ENCODE results near the gene STXBP5.
"Not testable (repeated sequence)": the region's sequence is repeated elsewhere in the genome, so short reads cannot be mapped to it uniquely, and the experiment has no call there.

STXBP5 gene

DNA sequence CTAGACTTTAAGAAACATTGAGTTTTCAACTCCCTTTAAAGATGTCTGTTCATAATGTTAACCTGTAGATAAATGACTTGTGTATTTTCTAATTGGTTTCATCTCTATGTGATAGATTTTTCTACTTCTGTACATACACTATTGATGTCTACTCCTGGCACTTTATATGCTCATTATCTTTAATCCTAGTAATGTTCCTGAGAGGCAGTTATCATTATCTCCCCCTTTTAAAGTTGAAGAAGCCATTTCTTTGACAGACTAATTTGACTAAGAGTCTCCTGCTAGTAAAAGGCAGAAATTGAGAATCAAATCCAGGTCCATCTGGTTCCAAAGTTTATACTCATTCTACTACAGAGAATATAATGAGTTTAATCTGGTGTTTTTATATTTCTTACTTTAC lies 167.1 kb downstream of the STXBP5 start:
- no peak overlapping the region for H3K9ac ChIP-seq (ENCODE audit: low read length)
- H3K4me1 ChIP-seq (ENCODE audit: control insufficient read depth, low read depth, low read length) = no peaks in the 10 kb centered on the region
- no peaks in the 10 kb centered on the region for H3K27me3 ChIP-seq (ENCODE audit: control insufficient read depth, insufficient read depth, low read length)
- no peaks in the 10 kb centered on the region for H3K36me3 ChIP-seq (ENCODE audit: control insufficient read depth, low read depth, low read length)
- no peak overlapping the region for H3K4me3 ChIP-seq (ENCODE audit: low read length)
- H3K9me3 ChIP-seq (ENCODE audit: control insufficient read depth, low read depth, low read length) = no peaks in the 10 kb centered on the region
- no peak overlapping the region for H3K27ac ChIP-seq (ENCODE audit: low read length)

DNA sequence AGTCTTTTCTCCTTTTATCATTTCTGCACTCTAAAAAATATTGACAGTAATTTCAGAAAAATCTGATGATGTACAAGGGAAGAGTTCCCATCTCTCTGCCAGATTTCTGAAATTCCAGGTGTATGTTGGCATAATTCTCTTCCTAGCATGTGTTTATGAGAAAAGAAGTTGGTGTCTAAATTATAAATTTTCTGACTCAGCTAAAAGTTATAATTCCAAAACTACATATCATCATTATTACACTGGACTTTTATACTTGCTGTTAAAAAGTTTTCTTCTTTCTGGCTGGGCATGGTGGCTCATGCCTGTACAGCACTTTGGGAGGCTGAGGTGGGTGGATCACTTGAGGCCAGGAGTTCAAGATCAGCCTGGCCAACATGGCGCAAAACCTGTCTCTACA lies 168.6 kb downstream of the STXBP5 start:
- Histone ChIP-seq H3K27me3 (ENCODE audit: control insufficient read depth, insufficient read depth, low read length) (no peaks in the 10 kb centered on the region), H3K4me3 (ENCODE audit: low read length) (no peak overlapping the region)

DNA sequence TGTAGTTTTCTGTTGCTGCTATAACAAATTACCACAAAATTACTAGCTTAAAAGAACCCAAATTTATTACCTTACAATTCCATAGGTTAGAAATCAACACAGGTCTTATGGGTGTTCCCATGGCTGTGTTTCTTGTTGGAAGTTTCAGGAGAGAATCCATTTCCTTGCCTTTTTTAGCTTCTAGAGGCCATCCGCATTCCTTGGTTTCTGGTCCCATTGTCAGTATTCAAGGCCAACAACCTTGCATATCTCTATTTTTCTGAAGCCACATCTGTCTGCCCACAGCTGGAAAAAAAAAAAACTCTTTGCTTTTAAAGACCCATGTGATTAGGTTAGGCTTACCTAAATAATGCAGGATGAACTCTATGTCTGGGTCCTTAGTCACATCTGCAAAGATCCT lies 174.6 kb downstream of the STXBP5 start:
- Histone ChIP-seq H3K9ac (ENCODE audit: low read length) (no peak overlapping the region), H3K4me3 (ENCODE audit: low read length) (no peak overlapping the region), H3K9me3 (ENCODE audit: control insufficient read depth, low read depth, low read length) (peaks cover 5% of the 10 kb centered on the region), H3K27me3 (ENCODE audit: control insufficient read depth, insufficient read depth, low read length) (no peaks in the 10 kb centered on the region), H3K4me1 (ENCODE audit: control insufficient read depth, low read depth, low read length) (no peaks in the 10 kb centered on the region), H3K27ac (ENCODE audit: low read length) (no peak overlapping the region), H3K36me3 (ENCODE audit: control insufficient read depth, low read depth, low read length) (no peaks in the 10 kb centered on the region)

More for the DNA sequence above, 168.6 kb downstream of the STXBP5 start:
- Histone ChIP-seq H3K4me1 (ENCODE audit: control insufficient read depth, low read depth, low read length) (no peaks in the 10 kb centered on the region), H3K36me3 (ENCODE audit: control insufficient read depth, low read depth, low read length) (no peaks in the 10 kb centered on the region), H3K9me3 (ENCODE audit: control insufficient read depth, low read depth, low read length) (no peaks in the 10 kb centered on the region), H3K9ac (ENCODE audit: low read length) (no peak overlapping the region), H3K27ac (ENCODE audit: low read length) (no peak overlapping the region)

DNA sequence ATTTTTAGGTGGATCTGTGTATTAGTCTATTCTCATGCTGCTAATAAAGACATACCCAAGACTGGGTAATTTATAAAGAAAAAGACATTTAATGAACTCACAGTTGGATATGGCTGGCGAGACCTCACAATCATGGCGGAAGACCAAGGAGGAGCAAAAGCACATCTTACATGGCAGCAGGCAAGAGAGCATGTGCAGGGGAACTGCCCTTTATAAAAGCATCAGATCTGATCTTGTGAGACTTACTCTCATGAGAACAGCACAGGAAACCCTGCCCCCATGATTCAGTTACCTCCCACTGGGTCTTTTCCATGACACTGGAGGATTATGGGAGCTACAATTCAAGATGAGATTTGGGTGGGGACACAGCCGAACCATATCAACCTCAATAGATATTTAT lies 176.6 kb downstream of the STXBP5 start:
- not testable (repeated sequence) for H3K4me3 ChIP-seq (ENCODE audit: low read length); H3K27me3 ChIP-seq (ENCODE audit: control insufficient read depth, insufficient read depth, low read length); H3K9ac ChIP-seq (ENCODE audit: low read length); H3K36me3 ChIP-seq (ENCODE audit: control insufficient read depth, low read depth, low read length); H3K9me3 ChIP-seq (ENCODE audit: control insufficient read depth, low read depth, low read length); H3K27ac ChIP-seq (ENCODE audit: low read length); H3K4me1 ChIP-seq (ENCODE audit: control insufficient read depth, low read depth, low read length)

DNA sequence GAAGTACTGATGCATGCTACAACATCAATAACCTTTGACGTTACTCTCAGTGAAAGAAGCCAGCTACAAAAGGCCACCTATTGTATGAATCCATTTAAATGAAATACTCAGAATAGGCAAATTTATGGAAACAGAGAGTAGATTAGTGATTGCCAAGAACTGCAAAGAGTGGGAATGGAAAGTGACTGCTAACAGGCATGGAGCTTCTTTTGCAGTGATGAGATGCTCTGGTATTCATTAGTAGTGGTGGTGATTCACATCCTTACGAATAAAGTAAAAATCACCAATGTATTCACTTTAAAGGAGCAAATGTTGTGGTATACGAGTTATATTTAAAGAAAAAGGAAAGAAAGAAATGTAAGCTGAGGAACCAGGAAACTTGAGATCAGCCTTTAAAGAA lies 177.5 kb downstream of the STXBP5 start:
- no peaks in the 10 kb centered on the region for H3K4me1 ChIP-seq (ENCODE audit: control insufficient read depth, low read depth, low read length)
- no peak overlapping the region for H3K27ac ChIP-seq (ENCODE audit: low read length)
- H3K36me3 ChIP-seq (ENCODE audit: control insufficient read depth, low read depth, low read length) = no peaks in the 10 kb centered on the region

DNA sequence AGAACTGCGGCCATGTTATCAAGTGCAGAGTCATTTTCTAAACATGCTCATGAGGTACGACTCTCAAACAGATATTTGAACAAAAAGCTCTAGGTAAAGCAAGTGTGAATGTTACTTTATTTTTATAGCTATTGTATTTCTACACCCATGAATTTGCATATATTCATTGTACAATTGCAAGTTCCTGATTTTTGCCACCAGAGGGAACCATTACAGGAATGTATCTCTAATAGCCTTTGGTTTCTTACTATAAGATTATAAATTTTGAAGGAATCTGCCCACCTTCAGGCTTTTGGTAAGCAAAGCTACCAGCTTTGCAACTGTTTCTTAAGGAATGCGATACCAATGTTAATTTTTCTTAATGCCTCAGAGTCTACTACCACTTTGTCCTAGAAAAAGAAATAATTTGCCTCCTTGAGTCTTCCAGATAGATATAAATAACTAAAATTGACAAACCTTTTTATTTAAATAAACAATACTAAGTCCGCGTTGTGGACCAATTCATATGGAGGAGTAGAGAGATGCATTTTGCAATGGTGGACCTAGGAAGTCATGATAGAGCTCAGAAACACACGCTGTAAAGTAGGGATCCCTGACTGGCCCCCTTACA lies 178.8 kb downstream of the STXBP5 start:
- Histone ChIP-seq H3K27me3 (ENCODE audit: control insufficient read depth, insufficient read depth, low read length) (no peaks in the 10 kb centered on the region), H3K27ac (ENCODE audit: low read length) (no peak overlapping the region), H3K4me1 (ENCODE audit: control insufficient read depth, low read depth, low read length) (no peaks in the 10 kb centered on the region), H3K36me3 (ENCODE audit: control insufficient read depth, low read depth, low read length) (no peaks in the 10 kb centered on the region), H3K4me3 (ENCODE audit: low read length) (no peak overlapping the region), H3K9ac (ENCODE audit: low read length) (no peak overlapping the region), H3K9me3 (ENCODE audit: control insufficient read depth, low read depth, low read length) (peaks cover 5% of the 10 kb centered on the region)

More for the DNA sequence above, 177.5 kb downstream of the STXBP5 start:
- no peak overlapping the region for H3K4me3 ChIP-seq (ENCODE audit: low read length)
- H3K9ac ChIP-seq (ENCODE audit: low read length) = no peak overlapping the region
- no peaks in the 10 kb centered on the region for H3K27me3 ChIP-seq (ENCODE audit: control insufficient read depth, insufficient read depth, low read length)
- peaks cover 5% of the 10 kb centered on the region for H3K9me3 ChIP-seq (ENCODE audit: control insufficient read depth, low read depth, low read length)

DNA sequence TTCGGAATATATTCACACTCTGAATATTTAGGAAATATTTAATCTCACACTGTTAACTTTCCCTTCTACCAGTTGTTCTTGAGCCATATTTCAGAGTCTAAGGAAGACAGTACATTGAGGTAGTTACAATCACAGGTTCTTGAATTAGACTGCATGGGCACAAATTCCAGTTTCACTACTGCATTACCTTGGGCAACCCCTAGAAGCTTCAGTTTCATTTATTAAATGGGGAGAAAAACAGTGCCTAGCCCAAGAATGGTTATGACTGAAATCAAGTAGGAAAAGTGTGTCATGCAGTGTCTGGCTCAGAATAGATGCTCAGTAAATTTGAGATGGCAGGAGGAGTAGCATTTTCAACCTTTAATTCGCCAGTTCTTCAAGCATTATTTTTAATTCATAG lies 179.8 kb downstream of the STXBP5 start:
- H3K9ac ChIP-seq (ENCODE audit: low read length) = no peak overlapping the region
- no peak overlapping the region for H3K4me3 ChIP-seq (ENCODE audit: low read length)
- H3K27me3 ChIP-seq (ENCODE audit: control insufficient read depth, insufficient read depth, low read length) = no peaks in the 10 kb centered on the region
- H3K27ac ChIP-seq (ENCODE audit: low read length) = no peak overlapping the region
- H3K36me3 ChIP-seq (ENCODE audit: control insufficient read depth, low read depth, low read length) = no peaks in the 10 kb centered on the region
- peaks cover 3% of the 10 kb centered on the region for H3K9me3 ChIP-seq (ENCODE audit: control insufficient read depth, low read depth, low read length)
- no peaks in the 10 kb centered on the region for H3K4me1 ChIP-seq (ENCODE audit: control insufficient read depth, low read depth, low read length)

DNA sequence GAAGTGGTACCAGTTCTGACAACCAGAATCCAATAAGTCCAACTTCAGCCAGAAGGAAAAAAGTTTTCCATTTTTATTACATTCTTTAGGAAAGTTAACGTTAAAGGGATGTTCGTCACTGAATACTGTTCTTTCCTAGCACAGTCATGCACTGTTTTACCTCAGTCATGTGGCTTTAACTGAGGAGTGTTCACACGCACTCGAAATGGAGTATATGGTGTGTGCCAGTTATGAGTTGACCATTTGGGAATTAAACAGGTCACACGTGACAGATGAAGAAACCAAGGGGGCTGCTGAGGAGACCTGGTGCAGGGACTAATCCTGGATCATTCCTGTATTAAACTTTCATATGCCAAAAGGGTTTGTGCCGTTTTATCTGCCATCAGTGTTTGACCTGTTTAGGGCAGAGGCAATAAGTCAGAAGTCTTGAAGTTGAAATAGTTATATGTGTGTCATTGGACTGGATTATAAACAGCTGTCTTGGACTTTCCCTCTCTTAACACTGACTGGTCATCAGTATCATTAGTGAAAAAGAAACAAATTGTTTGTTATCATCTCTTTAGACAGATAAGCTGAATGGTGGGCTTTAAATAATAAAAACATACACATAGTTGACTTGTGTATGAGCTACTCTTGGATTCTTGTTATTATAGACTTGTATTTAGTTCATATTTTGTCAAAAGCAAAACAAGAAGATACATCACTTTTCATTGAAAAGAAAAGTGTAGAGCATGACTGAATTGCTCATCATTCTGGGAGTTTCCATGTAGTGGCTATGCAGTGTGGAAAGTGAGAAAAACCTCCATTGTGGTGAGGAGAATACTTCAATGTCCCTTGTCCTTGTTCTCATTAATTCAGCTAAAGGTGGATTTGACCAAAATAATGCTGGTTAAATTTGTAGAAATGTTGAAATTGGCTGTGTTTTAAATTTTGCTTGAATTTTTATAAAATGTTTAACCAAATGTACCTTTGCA lies 180.8 kb downstream of the STXBP5 start:
- H3K4me3 ChIP-seq (ENCODE audit: low read length) = no peak overlapping the region
- no peak overlapping the region for H3K9ac ChIP-seq (ENCODE audit: low read length)
- H3K27ac ChIP-seq (ENCODE audit: low read length) = no peak overlapping the region
- H3K36me3 ChIP-seq (ENCODE audit: control insufficient read depth, low read depth, low read length) = no peaks in the 10 kb centered on the region
- no peaks in the 10 kb centered on the region for H3K27me3 ChIP-seq (ENCODE audit: control insufficient read depth, insufficient read depth, low read length)
- no peaks in the 10 kb centered on the region for H3K4me1 ChIP-seq (ENCODE audit: control insufficient read depth, low read depth, low read length)
- no peaks in the 10 kb centered on the region for H3K9me3 ChIP-seq (ENCODE audit: control insufficient read depth, low read depth, low read length)

DNA sequence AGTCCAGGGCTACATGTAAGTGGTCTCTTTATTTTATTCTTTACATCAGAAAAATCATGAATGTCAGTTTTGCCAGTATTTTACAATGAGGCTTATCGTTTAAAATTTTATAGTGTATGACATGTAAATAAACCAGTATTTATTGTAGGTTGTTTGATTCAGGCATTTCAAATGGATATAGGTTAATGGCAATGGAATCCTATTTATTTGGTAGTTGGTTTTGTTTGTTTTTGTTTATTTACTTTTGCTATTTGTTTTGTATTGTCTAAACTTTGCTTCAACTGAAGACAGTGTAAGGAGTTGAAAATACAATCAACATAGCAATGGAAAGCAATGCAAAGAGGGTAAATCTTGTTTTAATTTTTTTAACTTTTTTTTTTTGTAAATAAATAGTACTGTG lies 185.2 kb downstream of the STXBP5 start:
- Histone ChIP-seq H3K4me1 (ENCODE audit: control insufficient read depth, low read depth, low read length) (no peaks in the 10 kb centered on the region), H3K9ac (ENCODE audit: low read length) (no peak overlapping the region), H3K36me3 (ENCODE audit: control insufficient read depth, low read depth, low read length) (no peaks in the 10 kb centered on the region), H3K4me3 (ENCODE audit: low read length) (no peak overlapping the region), H3K27me3 (ENCODE audit: control insufficient read depth, insufficient read depth, low read length) (no peaks in the 10 kb centered on the region), H3K9me3 (ENCODE audit: control insufficient read depth, low read depth, low read length) (no peaks in the 10 kb centered on the region), H3K27ac (ENCODE audit: low read length) (no peak overlapping the region)

DNA sequence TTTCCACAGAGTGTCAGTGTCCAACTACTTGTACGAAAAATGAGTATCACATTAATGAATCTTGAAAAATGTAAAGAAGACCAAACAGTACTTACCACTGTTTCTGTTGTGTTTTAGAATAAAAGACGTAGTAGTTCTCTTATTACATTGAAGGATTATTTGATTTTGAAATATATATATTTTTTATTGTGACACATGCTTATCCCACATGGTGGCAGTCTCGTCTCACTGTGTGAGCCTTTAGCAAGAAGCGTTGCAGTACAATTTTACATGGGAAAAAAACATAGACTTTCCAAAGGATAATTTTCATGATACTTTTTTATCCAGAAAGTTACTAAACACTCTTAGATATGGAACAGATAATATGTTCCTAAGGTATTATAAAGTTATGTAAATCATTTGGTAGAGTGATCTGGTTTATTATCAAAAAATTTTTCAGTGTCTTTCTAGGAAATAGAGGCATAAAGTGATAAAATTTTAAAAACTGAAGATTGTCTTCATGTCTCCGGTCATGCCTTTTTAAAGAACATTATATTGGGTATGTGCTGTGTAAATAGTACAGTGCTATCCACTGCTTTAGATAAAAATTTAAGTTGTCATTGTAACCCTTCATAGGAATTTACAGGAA lies 186.8 kb downstream of the STXBP5 start:
- no peaks in the 10 kb centered on the region for H3K36me3 ChIP-seq (ENCODE audit: control insufficient read depth, low read depth, low read length)
- no peaks in the 10 kb centered on the region for H3K9me3 ChIP-seq (ENCODE audit: control insufficient read depth, low read depth, low read length)
- H3K9ac ChIP-seq (ENCODE audit: low read length) = no peak overlapping the region
- no peak overlapping the region for H3K4me3 ChIP-seq (ENCODE audit: low read length)
- H3K27me3 ChIP-seq (ENCODE audit: control insufficient read depth, insufficient read depth, low read length) = no peaks in the 10 kb centered on the region
- H3K27ac ChIP-seq (ENCODE audit: low read length) = no peak overlapping the region
- no peaks in the 10 kb centered on the region for H3K4me1 ChIP-seq (ENCODE audit: control insufficient read depth, low read depth, low read length)

DNA sequence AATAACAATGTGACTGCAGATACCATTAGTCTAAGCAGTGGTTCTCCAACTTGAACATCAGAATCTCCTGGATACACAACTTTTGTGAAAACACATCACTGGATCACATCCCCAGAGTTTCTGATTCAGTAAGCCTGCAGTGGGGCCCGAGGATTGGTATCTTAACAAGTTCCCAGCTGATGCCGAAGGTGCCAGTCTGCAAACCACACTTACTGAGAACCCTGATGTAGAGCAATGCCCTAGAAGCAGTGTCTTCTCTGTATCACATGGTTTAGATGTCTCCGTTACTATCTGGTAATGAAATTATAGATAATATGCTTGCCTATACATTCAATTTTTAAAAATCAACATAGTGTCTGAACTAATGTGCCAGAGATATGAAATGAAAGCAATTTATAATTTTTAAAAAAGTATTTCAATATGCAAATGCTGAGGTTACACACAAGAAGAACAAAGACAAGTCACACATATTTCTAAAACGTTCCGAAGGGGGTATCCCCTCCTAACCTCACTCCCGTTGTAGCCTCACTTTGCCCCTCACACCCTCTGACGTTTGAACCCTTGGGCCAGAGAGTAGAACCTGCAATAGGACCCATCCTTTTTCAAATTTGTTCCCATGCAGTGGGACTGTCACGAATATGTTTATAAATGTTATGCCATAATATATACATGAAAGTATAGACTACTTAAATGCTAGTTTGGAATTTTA lies 188.9 kb downstream of the STXBP5 start:
- Histone ChIP-seq H3K4me1 (ENCODE audit: control insufficient read depth, low read depth, low read length) (no peaks in the 10 kb centered on the region), H3K27me3 (ENCODE audit: control insufficient read depth, insufficient read depth, low read length) (no peaks in the 10 kb centered on the region), H3K27ac (ENCODE audit: low read length) (no peak overlapping the region), H3K4me3 (ENCODE audit: low read length) (no peak overlapping the region), H3K9me3 (ENCODE audit: control insufficient read depth, low read depth, low read length) (no peaks in the 10 kb centered on the region), H3K9ac (ENCODE audit: low read length) (no peak overlapping the region), H3K36me3 (ENCODE audit: control insufficient read depth, low read depth, low read length) (no peaks in the 10 kb centered on the region)
